DMS114 treated with DMSO at 0.1 percent for 48 hours (cell line): ENCODE measurements around the gene NHERF1.

Experiments
- DNase-seq: peaks from one replicate; lab custom pipeline; 2025; ENCODE audit not compliant: unreplicated experiment; lab: John Stamatoyannopoulos, UW

NHERF1 gene

GRCh38 chr17:74748279-74748528, 224 bp upstream of the NHERF1 start:
- DNase-seq, result no peak

- no peak for DNase-seq
These were observed 1.0 kb downstream of the NHERF1 start for GRCh38 chr17:74749279-74750038.

GRCh38 chr17:74750039-74750326, 1.6 kb downstream of the NHERF1 start:
- no peak for DNase-seq

- DNase-seq, result no peak
These were observed 2.1 kb downstream of the NHERF1 start for GRCh38 chr17:74750327-74751069.

- no peak for DNase-seq
These were observed 4.0 kb downstream of the NHERF1 start for GRCh38 chr17:74752415-74752814.

GRCh38 chr17:74752822-74753401, 4.5 kb downstream of the NHERF1 start:
- DNase-seq, result no peak

GRCh38 chr17:74754832-74755231, 6.4 kb downstream of the NHERF1 start:
- DNase-seq, result no peak

- DNase-seq, result no peak
These were observed 7.1 kb downstream of the NHERF1 start for GRCh38 chr17:74755533-74755932.

- DNase-seq, result no peak
These were observed 8.5 kb downstream of the NHERF1 start for GRCh38 chr17:74756891-74757290.

- no peak for DNase-seq
These were observed 9.1 kb downstream of the NHERF1 start for GRCh38 chr17:74757502-74757901.

- no peak for DNase-seq
These were observed 9.8 kb downstream of the NHERF1 start for GRCh38 chr17:74757931-74758847.

GRCh38 chr17:74758848-74759168, 10.4 kb downstream of the NHERF1 start:
- no peak for DNase-seq

- no peak for DNase-seq
These were observed 10.9 kb downstream of the NHERF1 start for GRCh38 chr17:74759243-74759801.

- DNase-seq, result no peak
These were observed 11.5 kb downstream of the NHERF1 start for GRCh38 chr17:74759941-74760340.

GRCh38 chr17:74760404-74761105, 12.1 kb downstream of the NHERF1 start:
- no peak for DNase-seq

GRCh38 chr17:74761419-74761818, 13.0 kb downstream of the NHERF1 start:
- no peak for DNase-seq

- no peak for DNase-seq
These were observed 13.5 kb downstream of the NHERF1 start for GRCh38 chr17:74761931-74762330.

GRCh38 chr17:74763565-74764387, 15.3 kb downstream of the NHERF1 start:
- no peak for DNase-seq

- no peak for DNase-seq
These were observed 16.4 kb downstream of the NHERF1 start for GRCh38 chr17:74764751-74765286.

GRCh38 chr17:74766413-74766812, 18.0 kb downstream of the NHERF1 start:
- DNase-seq, result no peak
